ENCODE data around the gene CLIP1. TPM values are rescaled to one million over a fixed set of nuclear protein-coding genes. Genes with fewer than 3 reads are reported as not detected.

The CLIP1 gene
- total and polyA plus RNA-seq, 2 of the 13 experiments (the other 11 are each of a cell fraction or from before 2014, with no cell fraction given), result 28.9 to 43.7 TPM

DNA sequence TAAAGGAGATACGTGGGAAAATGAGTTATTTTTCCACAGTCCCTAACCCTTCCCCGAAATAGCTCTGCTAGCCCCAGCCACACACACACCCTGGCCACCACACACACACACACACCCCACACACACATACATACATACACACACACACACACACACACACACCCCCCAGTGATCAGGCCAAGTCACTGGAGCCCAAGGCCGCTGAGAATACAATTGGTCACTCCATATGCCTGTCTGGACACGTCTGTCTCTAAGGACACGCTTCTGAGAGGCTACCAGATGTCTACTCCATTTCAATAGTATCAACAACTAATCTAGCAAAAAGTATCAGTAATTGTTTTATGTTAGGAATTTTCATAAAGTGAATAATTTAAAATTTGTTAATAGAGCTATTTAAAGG, 183.6 kb downstream of the CLIP1 start:
- H3K36me3 ChIP-seq (replicated peaks in 1 of 2; ENCODE audit: control insufficient read depth in 1 of 2, insufficient read depth in 2 of 2, low read length in 2 of 2), result peaks cover 6 to 39% of the 10 kb centered on the region in 2 experiments
- no TSS peak for BruUV-seq (replicated peaks)
- H3K4me3 ChIP-seq (replicated peaks in 1 of 3; ENCODE audit: insufficient read depth in 1 of 3, low read depth in 2 of 3, low read length in 3 of 3), result no peak overlapping the region
- 95% methylated on average over 5 of the region's 5 CpGs for WGBS (ENCODE audit: low lambda C conversion rate)
- no peak for DNase-seq (ENCODE audit: low spot score)
- no peak for FAIRE-seq
- H3K27me3 ChIP-seq (ENCODE audit: control insufficient read depth in 1 of 2, insufficient read depth in 2 of 2, low read length in 2 of 2), result no peaks in the 10 kb centered on the region
- POLR2A ChIA-PET, result no interaction called here
- H3K27ac ChIP-seq (ENCODE audit: extremely low read length, insufficient read depth, low read length), result no peak overlapping the region
- no peaks in the 10 kb centered on the region for H3K9me3 ChIP-seq (ENCODE audit: low read length)
- in situ Hi-C loops (cut with HindIII; ENCODE audit: extremely low pct_ligation_motif_present, low pct_unique_long_range_greater_than_20kb), result no loop called here
- H3K79me2 ChIP-seq (ENCODE audit: insufficient read depth, low read length), result no peaks in the 10 kb centered on the region
- CTCF ChIA-PET (ENCODE audit: low intra/inter-chr PET ratio, low total read pairs), result no interaction called here
- H2AFZ ChIP-seq (ENCODE audit: low read length), result no peak overlapping the region
- H3K9ac ChIP-seq (ENCODE audit: insufficient read depth, low read depth, low read length), result no peak overlapping the region
- H4K20me1 ChIP-seq (ENCODE audit: insufficient read depth, low read length), result no peaks in the 10 kb centered on the region
- no peaks in the 10 kb centered on the region for H3K4me1 ChIP-seq (ENCODE audit: insufficient read depth, low read length)
- no peak for ATAC-seq
- H3K4me2 ChIP-seq (ENCODE audit: low read depth, low read length), result no peak overlapping the region
- intact Hi-C loops (cut with micrococcal nuclease; ENCODE audit: unreplicated experiment), result no loop called here
- TF ChIP-seq ZNF557 (CRISPR knock-in tag; IDR thresholded peaks at IDR 0.05) (no peak), SNAI1 (CRISPR knock-in tag; IDR thresholded peaks at IDR 0.05; ENCODE audit: borderline replicate concordance) (no peak), RFX3 (CRISPR knock-in tag; IDR thresholded peaks at IDR 0.05) (no peak), TCF7 (IDR thresholded peaks at IDR 0.05; ENCODE audit: low read depth) (no peak), TFDP1 (CRISPR knock-in tag; IDR thresholded peaks at IDR 0.05; ENCODE audit: borderline replicate concordance) (no peak), HOXA5 (CRISPR knock-in tag; IDR thresholded peaks at IDR 0.05) (no peak), PBX3 (CRISPR knock-in tag; IDR thresholded peaks at IDR 0.05; ENCODE audit: borderline replicate concordance) (no peak), PRDM15 (CRISPR knock-in tag; IDR thresholded peaks at IDR 0.05) (no peak), ZNF331 (CRISPR knock-in tag; IDR thresholded peaks at IDR 0.05) (no peak)
- TF ChIP-seq, protein P1, sequence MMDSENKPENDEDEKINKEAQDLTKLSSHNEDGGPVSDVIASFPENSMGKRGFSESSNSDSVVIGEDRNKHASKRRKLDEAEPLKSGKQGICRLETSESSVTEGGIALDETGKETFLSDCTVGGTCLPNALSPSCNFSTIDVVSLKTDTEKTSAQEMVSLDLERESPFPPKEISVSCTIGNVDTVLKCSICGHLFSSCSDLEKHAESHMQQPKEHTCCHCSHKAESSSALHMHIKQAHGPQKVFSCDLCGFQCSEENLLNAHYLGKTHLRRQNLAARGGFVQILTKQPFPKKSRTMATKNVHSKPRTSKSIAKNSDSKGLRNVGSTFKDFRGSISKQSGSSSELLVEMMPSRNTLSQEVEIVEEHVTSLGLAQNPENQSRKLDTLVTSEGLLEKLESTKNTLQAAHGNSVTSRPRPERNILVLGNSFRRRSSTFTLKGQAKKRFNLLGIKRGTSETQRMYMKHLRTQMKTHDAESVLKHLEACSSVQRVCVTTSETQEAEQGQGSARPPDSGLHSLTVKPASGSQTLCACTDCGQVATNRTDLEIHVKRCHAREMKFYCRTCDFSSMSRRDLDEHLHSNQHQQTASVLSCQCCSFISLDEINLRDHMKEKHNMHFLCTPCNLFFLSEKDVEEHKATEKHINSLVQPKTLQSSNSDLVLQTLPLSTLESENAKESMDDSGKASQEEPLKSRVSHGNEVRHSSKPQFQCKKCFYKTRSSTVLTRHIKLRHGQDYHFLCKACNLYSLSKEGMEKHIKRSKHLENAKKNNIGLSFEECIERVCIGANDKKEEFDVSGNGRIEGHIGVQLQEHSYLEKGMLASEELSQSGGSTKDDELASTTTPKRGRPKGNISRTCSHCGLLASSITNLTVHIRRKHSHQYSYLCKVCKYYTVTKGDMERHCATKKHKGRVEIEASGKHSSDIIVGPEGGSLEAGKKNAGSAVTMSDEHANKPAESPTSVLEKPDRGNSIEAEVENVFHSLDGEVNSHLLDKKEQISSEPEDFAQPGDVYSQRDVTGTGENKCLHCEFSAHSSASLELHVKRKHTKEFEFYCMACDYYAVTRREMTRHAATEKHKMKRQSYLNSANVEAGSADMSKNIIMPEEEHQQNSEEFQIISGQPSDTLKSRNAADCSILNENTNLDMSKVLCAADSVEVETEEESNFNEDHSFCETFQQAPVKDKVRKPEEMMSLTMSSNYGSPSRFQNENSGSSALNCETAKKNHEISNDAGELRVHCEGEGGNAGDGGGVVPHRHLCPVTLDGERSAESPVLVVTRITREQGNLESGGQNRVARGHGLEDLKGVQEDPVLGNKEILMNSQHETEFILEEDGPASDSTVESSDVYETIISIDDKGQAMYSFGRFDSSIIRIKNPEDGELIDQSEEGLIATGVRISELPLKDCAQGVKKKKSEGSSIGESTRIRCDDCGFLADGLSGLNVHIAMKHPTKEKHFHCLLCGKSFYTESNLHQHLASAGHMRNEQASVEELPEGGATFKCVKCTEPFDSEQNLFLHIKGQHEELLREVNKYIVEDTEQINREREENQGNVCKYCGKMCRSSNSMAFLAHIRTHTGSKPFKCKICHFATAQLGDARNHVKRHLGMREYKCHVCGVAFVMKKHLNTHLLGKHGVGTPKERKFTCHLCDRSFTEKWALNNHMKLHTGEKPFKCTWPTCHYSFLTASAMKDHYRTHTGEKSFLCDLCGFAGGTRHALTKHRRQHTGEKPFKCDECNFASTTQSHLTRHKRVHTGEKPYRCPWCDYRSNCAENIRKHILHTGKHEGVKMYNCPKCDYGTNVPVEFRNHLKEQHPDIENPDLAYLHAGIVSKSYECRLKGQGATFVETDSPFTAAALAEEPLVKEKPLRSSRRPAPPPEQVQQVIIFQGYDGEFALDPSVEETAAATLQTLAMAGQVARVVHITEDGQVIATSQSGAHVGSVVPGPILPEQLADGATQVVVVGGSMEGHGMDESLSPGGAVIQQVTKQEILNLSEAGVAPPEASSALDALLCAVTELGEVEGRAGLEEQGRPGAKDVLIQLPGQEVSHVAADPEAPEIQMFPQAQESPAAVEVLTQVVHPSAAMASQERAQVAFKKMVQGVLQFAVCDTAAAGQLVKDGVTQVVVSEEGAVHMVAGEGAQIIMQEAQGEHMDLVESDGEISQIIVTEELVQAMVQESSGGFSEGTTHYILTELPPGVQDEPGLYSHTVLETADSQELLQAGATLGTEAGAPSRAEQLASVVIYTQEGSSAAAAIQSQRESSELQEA (CRISPR knock-in tag; IDR thresholded peaks at IDR 0.05; ENCODE audit: not compliant biosample characterization), result no peak
